ENCODE measurements around the gene OR52D1. TPM values are rescaled to one million over a fixed set of nuclear protein-coding genes. Genes with fewer than 3 reads are reported as not detected.

The OR52D1 gene
- polyA plus RNA-seq, 1 donor (not counting 4 experiments of a cell fraction or from before 2014, with no cell fraction given): not detected

DNA sequence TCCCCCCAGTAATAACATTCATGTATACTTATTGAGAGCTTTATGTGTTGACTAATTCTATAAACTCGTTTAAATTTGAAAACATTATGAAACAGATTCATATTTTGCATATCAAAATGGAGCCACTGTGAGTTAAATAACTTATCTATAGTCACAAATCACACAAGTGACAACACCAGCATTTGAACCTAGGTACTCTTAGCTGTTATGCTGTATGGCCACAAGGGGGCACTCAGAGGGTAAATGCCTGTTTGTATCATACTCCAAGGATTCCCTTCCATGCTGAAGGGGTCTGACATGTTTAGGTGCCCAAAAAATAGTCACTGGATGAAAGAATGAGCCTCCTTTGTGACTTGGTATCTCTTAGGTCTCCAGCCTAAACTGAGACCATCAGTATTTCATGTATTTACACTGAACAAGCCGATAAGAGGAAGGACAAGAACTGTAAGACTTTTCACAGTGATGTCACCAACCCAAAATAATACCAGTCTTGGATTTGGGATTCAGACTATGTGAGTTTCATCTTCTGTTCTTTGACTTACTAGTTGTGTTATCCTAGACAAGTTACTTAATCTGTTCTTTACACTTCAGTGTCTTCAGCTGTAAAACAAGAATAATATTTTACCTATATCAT lies 12.2 kb upstream of the OR52D1 start:
- TF ChIP-seq, protein P1, sequence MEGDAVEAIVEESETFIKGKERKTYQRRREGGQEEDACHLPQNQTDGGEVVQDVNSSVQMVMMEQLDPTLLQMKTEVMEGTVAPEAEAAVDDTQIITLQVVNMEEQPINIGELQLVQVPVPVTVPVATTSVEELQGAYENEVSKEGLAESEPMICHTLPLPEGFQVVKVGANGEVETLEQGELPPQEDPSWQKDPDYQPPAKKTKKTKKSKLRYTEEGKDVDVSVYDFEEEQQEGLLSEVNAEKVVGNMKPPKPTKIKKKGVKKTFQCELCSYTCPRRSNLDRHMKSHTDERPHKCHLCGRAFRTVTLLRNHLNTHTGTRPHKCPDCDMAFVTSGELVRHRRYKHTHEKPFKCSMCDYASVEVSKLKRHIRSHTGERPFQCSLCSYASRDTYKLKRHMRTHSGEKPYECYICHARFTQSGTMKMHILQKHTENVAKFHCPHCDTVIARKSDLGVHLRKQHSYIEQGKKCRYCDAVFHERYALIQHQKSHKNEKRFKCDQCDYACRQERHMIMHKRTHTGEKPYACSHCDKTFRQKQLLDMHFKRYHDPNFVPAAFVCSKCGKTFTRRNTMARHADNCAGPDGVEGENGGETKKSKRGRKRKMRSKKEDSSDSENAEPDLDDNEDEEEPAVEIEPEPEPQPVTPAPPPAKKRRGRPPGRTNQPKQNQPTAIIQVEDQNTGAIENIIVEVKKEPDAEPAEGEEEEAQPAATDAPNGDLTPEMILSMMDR (optimal IDR thresholded peaks at IDR 0.05 in 1 of 3, IDR thresholded peaks at IDR 0.05 in 1 of 3, conservative IDR thresholded peaks at IDR 0.05 in 1 of 3; ENCODE audit: extremely low read depth in 1 of 3, insufficient read depth in 2 of 3, low read length in 3 of 3): peak; percentile 75 to 80 (median 80)
- no peak for TF ChIP-seq EZH2 (IDR thresholded peaks at IDR 0.05; ENCODE audit: low read length)
- Histone ChIP-seq H3K27ac (ENCODE audit: control insufficient read depth, insufficient read depth, low read length) (no peak overlapping the region), H3K27me3 (ENCODE audit: control insufficient read depth, extremely low read depth, insufficient read depth, low read length) (no peaks in the 10 kb centered on the region), H3K9me1 (ENCODE audit: control insufficient read depth, extremely low read depth, insufficient read depth, low read length) (no peaks in the 10 kb centered on the region), H3K4me1 (ENCODE audit: control insufficient read depth, extremely low read depth, insufficient read depth, low read length) (no peaks in the 10 kb centered on the region), H3K4me2 (ENCODE audit: control insufficient read depth, extremely low read depth, insufficient read depth, low read depth, low read length) (no peak overlapping the region), H3K9ac (ENCODE audit: control insufficient read depth, extremely low read depth, insufficient read depth, low read length) (no peak overlapping the region), H3K36me3 (ENCODE audit: control insufficient read depth in 2 of 2, extremely low read depth in 1 of 2, insufficient read depth in 2 of 2, low read length in 2 of 2) (no peaks in the 10 kb centered on the region), H3K9me3 (ENCODE audit: control insufficient read depth, low read depth, low read length) (no peaks in the 10 kb centered on the region), H3K79me2 (ENCODE audit: control insufficient read depth, insufficient read depth, low read length) (no peaks in the 10 kb centered on the region), H3K4me3 (ENCODE audit: control insufficient read depth in 2 of 3, extremely low read depth in 1 of 3, insufficient read depth in 2 of 3, low read depth in 1 of 3, low read length in 3 of 3) (no peak overlapping the region), H4K20me1 (ENCODE audit: control insufficient read depth, extremely low read depth, insufficient read depth, low read length) (no peaks in the 10 kb centered on the region), H2AFZ (ENCODE audit: control insufficient read depth, low read length) (no peak overlapping the region)
- FAIRE-seq (no peak), DNase-seq (ENCODE audit: low read depth, low spot score) (peak; percentile 13)
- dilution Hi-C loops (cut with MboI; ENCODE audit: extremely low pct_ligation_motif_present, low sequenced_read_pairs): no loop called here

DNA sequence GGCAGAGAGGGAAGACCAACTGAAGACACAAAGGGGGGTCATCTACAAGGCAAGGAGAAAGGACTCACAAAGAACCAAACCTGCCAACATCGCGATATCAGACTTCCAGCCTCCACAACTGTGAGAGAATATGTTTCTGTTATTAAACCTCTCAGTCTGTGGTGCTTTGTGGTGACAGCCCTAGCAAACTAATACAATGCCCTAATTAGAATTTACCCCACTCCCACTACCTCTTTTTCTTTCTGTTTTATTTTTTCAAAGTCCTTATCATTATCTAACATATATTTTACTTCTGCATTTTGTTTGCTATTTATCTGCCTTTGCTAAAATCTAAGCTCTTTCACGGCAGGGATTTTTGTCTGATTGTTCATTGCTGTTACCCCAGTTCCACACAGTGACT lies 2.5 kb upstream of the OR52D1 start:
- Histone ChIP-seq H3K4me1 (ENCODE audit: control insufficient read depth, extremely low read depth, insufficient read depth, low read length) (no peaks in the 10 kb centered on the region), H3K79me2 (ENCODE audit: control insufficient read depth, insufficient read depth, low read length) (no peaks in the 10 kb centered on the region), H3K4me3 (ENCODE audit: control insufficient read depth in 2 of 3, extremely low read depth in 1 of 3, insufficient read depth in 2 of 3, low read depth in 1 of 3, low read length in 3 of 3) (no peak overlapping the region), H3K9ac (ENCODE audit: control insufficient read depth, extremely low read depth, insufficient read depth, low read length) (no peak overlapping the region), H3K27me3 (ENCODE audit: control insufficient read depth, extremely low read depth, insufficient read depth, low read length) (no peaks in the 10 kb centered on the region), H2AFZ (ENCODE audit: control insufficient read depth, low read length) (no peak overlapping the region), H3K4me2 (ENCODE audit: control insufficient read depth, extremely low read depth, insufficient read depth, low read depth, low read length) (no peak overlapping the region), H3K36me3 (ENCODE audit: control insufficient read depth in 2 of 2, extremely low read depth in 1 of 2, insufficient read depth in 2 of 2, low read length in 2 of 2) (no peaks in the 10 kb centered on the region), H4K20me1 (ENCODE audit: control insufficient read depth, extremely low read depth, insufficient read depth, low read length) (no peaks in the 10 kb centered on the region), H3K27ac (ENCODE audit: control insufficient read depth, insufficient read depth, low read length) (no peak overlapping the region), H3K9me3 (ENCODE audit: control insufficient read depth, low read depth, low read length) (no peaks in the 10 kb centered on the region), H3K9me1 (ENCODE audit: control insufficient read depth, extremely low read depth, insufficient read depth, low read length) (no peaks in the 10 kb centered on the region)
- FAIRE-seq (no peak), DNase-seq (ENCODE audit: low read depth, low spot score) (no peak)
- dilution Hi-C loops (cut with MboI; ENCODE audit: extremely low pct_ligation_motif_present, low sequenced_read_pairs): no loop called here
- TF ChIP-seq EZH2 (IDR thresholded peaks at IDR 0.05; ENCODE audit: low read length): no peak
- TF ChIP-seq, protein P1 (optimal IDR thresholded peaks at IDR 0.05 in 1 of 3, IDR thresholded peaks at IDR 0.05 in 1 of 3, conservative IDR thresholded peaks at IDR 0.05 in 1 of 3; ENCODE audit: extremely low read depth in 1 of 3, insufficient read depth in 2 of 3, low read length in 3 of 3): no peak
